HEK293 (cell line): Measurements from ENCODE around the gene LDLRAD4.

ENCODE experiments used
- CTCF ChIP-seq: fragments of 450-650 bp; formaldehyde crosslinking; IDR thresholded peaks from 2 replicates; pipeline ENCODE4 v1.5.1; 2016; ENCODE audit warnings: missing biosample characterization, missing genetic modification characterization
- REST ChIP-seq: fragments of 450-650 bp; formaldehyde crosslinking; IDR thresholded peaks from 2 replicates; pipeline ENCODE4 v1.5.1; 2016; ENCODE audit warnings: missing biosample characterization, missing genetic modification characterization
- TCF7L2 ChIP-seq: IDR thresholded peaks from 2 replicates; pipeline ENCODE4 v1.6.1; 2011; ENCODE audit warnings: low read depth, mild to moderate bottlenecking, inconsistent platforms, low read length, moderate library complexity, borderline replicate concordance
- YY1 ChIP-seq: fragments of 450-650 bp; formaldehyde crosslinking; IDR thresholded peaks from 2 replicates; pipeline ENCODE4 v1.5.1; 2018; ENCODE audit warnings: missing biosample characterization, missing genetic modification characterization
- ZBTB11 ChIP-seq: fragments of 450-650 bp; formaldehyde crosslinking; conservative IDR thresholded peaks from 2 replicates; pipeline ENCODE4 v1.5.1; 2016; ENCODE audit warnings: low read depth, missing biosample characterization, missing genetic modification characterization
- ZNF138 ChIP-seq: fragments of 450-650 bp; formaldehyde crosslinking; IDR thresholded peaks from 2 replicates; pipeline ENCODE4 v1.5.1; 2016; ENCODE audit warnings: missing biosample characterization, missing genetic modification characterization, borderline replicate concordance
- ZNF18 ChIP-seq: fragments of 450-650 bp; formaldehyde crosslinking; IDR thresholded peaks from 2 replicates; pipeline ENCODE4 v1.5.1; 2016; ENCODE audit warnings: missing biosample characterization, missing genetic modification characterization
- ZNF2 ChIP-seq: fragments of 450-650 bp; formaldehyde crosslinking; IDR thresholded peaks from 2 replicates; pipeline ENCODE4 v1.5.1; 2016; ENCODE audit warnings: missing biosample characterization, missing genetic modification characterization
- ZNF274 ChIP-seq, 2 experiments: fragments of 200-500 bp in 1 of 2; fragments of 450-650 bp in 1 of 2; sonication (Bioruptor generic) in 1 of 2; formaldehyde crosslinking in 1 of 2; IDR thresholded peaks; 2 replicates each; pipeline versions ENCODE4 v1.5.1 to v1.6.1; 2014 to 2016; ENCODE audit warnings: borderline replicate concordance in 1 of 2, inconsistent platforms in 1 of 2, low read length in 1 of 2, missing biosample characterization in 1 of 2, missing genetic modification characterization in 1 of 2
- ZNF600 ChIP-seq: fragments of 450-650 bp; formaldehyde crosslinking; IDR thresholded peaks from 2 replicates; pipeline ENCODE4 v1.5.1; 2016; ENCODE audit warnings: missing biosample characterization, missing genetic modification characterization
- ZNF623 ChIP-seq: fragments of 450-650 bp; formaldehyde crosslinking; IDR thresholded peaks from 2 replicates; pipeline ENCODE4 v1.5.1; 2016; ENCODE audit warnings: missing biosample characterization, missing genetic modification characterization
- ZNF776 ChIP-seq: fragments of 450-650 bp; formaldehyde crosslinking; IDR thresholded peaks from 2 replicates; pipeline ENCODE4 v1.5.0; 2017; ENCODE audit warnings: missing biosample characterization, missing genetic modification characterization, borderline replicate concordance
- ZSCAN23 ChIP-seq: fragments of 450-650 bp; formaldehyde crosslinking; IDR thresholded peaks from 2 replicates; pipeline ENCODE4 v1.5.1; 2016; ENCODE audit warnings: missing biosample characterization, missing genetic modification characterization

GRCh38 chr18:13516855-13517254 lies 298.3 kb downstream of the LDLRAD4 start:
- TF ChIP-seq ZNF2 (no peak), ZBTB11 (tag by site-specific recombination) (no peak), TCF7L2 (no peak), ZNF138 (no peak), CTCF (tag by site-specific recombination) (no peak), YY1 (tag by site-specific recombination) (no peak), ZSCAN23 (tag by site-specific recombination) (no peak), ZNF623 (tag by site-specific recombination) (no peak), ZNF18 (tag by site-specific recombination) (no peak), ZNF776 (no peak), ZNF274 (IDR thresholded peaks at IDR 0.05; ENCODE audit: low read length) (no peak), ZNF274 (tag by site-specific recombination; IDR thresholded peaks at IDR 0.05; ENCODE audit: borderline replicate concordance) (no peak), ZNF600 (tag by site-specific recombination) (no peak), REST (tag by site-specific recombination) (no peak)
